NCI-H82 treated with DMSO at 0.1 percent for 48 hours (cell line): ENCODE measurements around the gene SLC4A11.

Experiments used
- DNase-seq: peaks from one replicate; lab custom pipeline; 2025; ENCODE audit not compliant: unreplicated experiment; lab: John Stamatoyannopoulos, UW

SLC4A11 gene

GRCh38 chr20:3177746-3178485 is 61.1 kb downstream of the SLC4A11 start:
- no peak for DNase-seq
